HG02840 (cell line): ENCODE results near the gene IGF2BP1.
"Not testable (repeated sequence)": the region's sequence is repeated elsewhere in the genome, so short reads cannot be mapped to it uniquely, and the experiment has no call there.

ENCODE experiments used
- ATAC-seq: cut with Tn5 transposase; IDR thresholded peaks from one replicate; pipeline ENCODE4 v1.9.1; 2021; ENCODE audit warnings: mild to moderate bottlenecking, moderate library complexity, moderate number of reproducible peaks; ENCODE audit not compliant: unreplicated experiment, low FRiP score

IGF2BP1 gene

DNA sequence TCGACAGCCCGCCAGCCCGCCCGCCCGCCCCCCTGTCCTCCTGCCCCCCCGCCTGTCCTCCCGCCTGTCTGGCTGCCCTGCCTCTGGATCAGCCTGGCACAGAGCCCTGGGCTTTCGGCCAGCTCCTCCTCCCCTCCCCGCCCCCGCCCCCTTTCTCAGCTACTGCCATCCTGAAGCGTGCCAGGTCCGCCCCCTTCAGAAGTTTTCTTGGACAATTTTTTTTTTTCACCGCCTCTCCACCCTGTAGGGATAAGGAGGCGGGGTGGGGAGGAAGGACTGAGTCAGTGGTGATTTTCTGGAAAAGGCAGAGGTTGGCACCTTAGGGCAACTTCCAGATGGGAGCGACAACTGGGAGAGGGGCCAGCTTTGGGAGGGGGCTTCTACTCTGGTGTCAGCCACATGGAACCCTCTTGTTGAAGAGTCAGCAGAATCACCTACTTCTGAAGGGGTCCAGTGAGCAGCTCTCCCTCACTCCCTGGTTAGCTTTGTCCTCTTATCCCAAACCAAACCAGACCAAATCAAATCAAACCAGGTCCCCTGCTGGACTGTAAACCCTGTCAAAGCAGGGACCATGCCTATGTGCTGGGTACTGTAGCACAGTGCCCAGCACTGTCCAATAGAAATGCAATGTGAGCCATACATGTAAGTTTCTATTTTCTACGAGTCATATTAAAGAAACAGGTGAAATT is 19.7 kb downstream of the IGF2BP1 start:
- no peak for ATAC-seq

- ATAC-seq, result no peak
Observed at GRCh38 chr17:49018116-49018612, 21.0 kb downstream of the IGF2BP1 start.

DNA sequence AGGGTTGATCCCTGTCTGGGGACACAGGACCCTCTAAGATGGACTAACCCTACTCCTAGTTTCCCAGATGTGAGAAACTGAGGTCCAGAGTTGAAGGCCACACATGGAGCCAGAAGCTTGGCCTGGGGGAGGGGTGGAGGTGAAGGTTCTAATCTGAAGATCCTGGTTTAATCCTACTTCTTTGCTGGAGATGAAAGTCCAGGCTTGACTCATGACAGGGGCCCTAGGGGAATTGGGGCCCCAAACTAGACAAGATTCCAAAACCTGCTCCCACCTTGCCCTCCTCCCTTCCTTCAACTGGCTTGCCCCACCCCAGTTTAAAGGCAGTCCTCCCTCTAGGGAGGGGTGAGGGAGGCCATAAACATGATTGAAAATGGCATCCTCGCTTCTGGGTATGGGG is 21.6 kb downstream of the IGF2BP1 start:
- ATAC-seq, result no peak

GRCh38 chr17:49020609-49021008 is 23.4 kb downstream of the IGF2BP1 start:
- no peak for ATAC-seq

GRCh38 chr17:49021095-49021767 is 24.0 kb downstream of the IGF2BP1 start:
- ATAC-seq, result no peak

GRCh38 chr17:49021768-49022103 is 24.6 kb downstream of the IGF2BP1 start:
- no peak for ATAC-seq

DNA sequence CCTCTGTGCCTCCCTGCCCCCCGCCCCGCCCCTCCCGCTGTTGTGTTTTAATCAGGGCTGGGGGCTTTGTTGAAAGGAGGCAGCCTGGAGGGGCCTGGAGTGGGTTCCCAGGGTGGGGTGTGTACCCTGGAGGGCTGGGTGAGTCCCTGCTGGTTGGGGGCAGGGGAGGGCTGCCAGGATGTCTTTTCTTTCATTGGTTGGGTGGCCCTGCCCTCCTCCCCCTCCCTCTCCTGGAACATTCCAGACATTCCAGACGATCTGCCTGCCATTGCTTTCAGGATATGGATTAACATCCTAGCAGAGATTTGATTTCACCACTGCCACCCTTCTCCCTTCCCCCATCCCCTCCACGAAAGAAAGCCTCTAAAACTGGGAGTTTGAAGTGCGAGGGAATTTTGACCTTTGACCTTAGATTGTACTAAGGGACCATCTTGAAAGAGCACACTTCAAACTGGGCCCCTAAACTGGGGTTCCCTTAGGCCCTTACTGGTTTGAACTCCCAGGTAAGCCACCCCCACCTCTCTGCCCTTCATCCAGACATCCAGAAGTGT is 25.3 kb downstream of the IGF2BP1 start:
- ATAC-seq, result no peak

DNA sequence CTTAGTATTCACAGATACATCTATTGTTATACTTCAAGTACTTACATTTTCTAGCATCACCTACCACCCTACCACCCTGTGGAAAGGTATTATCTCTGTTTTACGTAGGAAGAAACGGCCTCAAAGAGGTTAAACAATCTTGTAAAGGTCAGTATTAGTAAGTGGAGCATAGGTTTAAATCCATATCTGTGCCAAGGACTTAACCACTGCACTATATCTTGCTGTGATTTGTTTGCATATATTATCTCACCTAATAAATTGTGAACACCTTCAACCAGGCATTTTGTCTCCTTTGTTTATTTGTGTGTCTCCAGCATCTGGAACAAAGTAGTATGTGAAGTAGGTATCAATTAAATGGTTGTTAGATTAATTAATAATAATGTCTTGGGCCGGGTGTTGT is 27.3 kb downstream of the IGF2BP1 start:
- ATAC-seq, result no peak

- ATAC-seq, result not testable (repeated sequence)
Observed at GRCh38 chr17:49026447-49026846, 29.3 kb downstream of the IGF2BP1 start.

GRCh38 chr17:49028271-49028670 is 31.1 kb downstream of the IGF2BP1 start:
- no peak for ATAC-seq

DNA sequence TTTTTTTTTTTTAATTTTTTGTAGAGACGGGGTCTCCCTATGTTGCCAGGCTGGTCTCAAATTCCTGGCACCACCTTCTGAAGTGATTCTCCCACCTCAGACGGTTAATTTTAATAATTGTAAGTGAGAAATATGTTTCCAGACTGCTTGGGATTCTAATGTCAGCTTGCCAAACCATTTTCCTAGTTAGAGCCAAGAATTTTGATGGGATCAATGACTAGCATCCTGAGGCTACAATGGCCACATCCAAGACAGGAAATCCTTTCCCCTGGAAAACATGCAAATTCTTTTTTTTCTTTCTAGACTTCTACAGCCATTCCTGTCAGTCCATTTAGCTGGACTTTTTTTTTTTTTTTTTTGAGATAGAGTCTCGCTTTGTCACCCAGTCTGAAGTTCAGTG is 32.6 kb downstream of the IGF2BP1 start:
- ATAC-seq, result no peak

- no peak for ATAC-seq
Observed at GRCh38 chr17:49031965-49032928, 35.1 kb downstream of the IGF2BP1 start.

GRCh38 chr17:49035470-49036269 is 38.5 kb downstream of the IGF2BP1 start:
- ATAC-seq, result no peak

GRCh38 chr17:49036270-49036626 is 39.1 kb downstream of the IGF2BP1 start:
- ATAC-seq, result no peak

DNA sequence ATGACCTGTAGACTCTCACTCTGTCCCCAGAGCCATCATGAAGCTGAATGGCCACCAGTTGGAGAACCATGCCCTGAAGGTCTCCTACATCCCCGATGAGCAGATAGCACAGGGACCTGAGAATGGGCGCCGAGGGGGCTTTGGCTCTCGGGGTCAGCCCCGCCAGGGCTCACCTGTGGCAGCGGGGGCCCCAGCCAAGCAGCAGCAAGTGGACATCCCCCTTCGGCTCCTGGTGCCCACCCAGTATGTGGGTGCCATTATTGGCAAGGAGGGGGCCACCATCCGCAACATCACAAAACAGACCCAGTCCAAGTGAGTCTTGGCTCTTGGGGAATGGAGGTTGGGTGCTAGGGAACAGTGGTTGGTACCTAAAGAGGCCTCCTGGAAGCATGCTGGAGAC is 41.0 kb downstream of the IGF2BP1 start:
- no peak for ATAC-seq

DNA sequence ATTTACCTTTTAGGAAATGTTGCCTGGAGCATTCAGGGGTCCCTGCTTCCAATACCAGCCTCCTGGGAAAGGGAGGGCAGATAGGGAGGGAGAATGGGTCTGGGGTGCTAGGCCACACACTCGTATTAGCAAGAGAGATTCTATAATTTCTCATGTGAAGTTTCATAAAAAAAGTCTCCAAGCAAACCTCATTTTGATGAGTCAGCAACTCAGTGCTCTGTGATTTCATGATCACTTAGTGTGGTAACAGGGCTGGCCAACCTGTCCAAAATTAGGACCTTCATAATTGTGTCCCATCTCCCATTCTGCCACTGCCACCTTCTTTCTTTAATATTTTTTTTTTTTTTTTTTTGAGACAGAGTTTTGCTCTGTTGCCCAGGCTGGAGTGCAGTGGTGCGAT is 41.4 kb downstream of the IGF2BP1 start:
- ATAC-seq, result no peak

DNA sequence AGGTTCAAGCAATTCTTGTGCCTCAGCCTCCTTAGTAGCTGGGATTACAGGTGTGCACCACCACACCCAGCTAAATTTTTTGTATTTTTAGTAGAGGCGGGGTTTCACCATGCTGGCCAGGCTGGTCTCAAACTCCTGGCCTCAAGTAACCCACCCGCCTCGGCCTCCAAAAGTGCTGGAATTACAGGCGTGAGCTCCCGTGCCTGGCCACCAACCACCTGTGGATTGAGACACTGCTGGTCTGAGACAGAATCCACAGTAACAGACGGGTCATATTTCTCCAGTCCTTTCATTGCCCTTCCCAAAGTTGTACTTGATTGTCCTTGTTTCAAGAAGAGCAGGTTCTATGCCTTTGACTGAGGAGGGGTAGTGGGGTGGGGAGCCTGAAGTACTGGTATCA is 42.3 kb downstream of the IGF2BP1 start:
- not testable (repeated sequence) for ATAC-seq

- ATAC-seq, result no peak
Observed at GRCh38 chr17:49041527-49041926, 44.3 kb downstream of the IGF2BP1 start.

DNA sequence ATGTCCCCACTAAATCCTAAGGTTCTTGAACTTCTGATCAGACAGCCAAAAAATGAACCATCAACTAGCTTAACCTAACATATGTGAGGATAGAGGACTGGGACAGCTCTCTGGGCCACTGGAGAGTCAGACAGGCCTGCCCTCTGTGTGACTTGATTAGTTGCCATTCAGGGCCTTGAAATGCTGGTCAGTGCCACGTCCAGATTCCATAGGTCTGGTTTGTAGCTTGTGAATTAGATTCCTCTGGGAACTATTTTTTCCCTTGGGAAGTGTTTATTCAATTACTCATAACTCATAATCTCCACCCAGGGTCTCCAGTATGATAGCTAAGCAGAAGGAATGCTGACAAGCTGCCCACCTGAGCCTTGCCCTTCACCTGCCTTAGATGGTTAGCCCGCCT is 48.2 kb downstream of the IGF2BP1 start:
- no peak for ATAC-seq

- ATAC-seq, result no peak
Observed at GRCh38 chr17:49046912-49047311, 49.7 kb downstream of the IGF2BP1 start.
